ENCODE measurements around the gene ZNF414. TPM values are rescaled to one million over a fixed set of nuclear protein-coding genes. Genes with fewer than 3 reads are reported as not detected.

ZNF414 gene
- total RNA-seq, 1 donor from 2014 or later = 32.6 TPM

- intact Hi-C loops (cut with micrococcal nuclease) = no loop called here
Measured at GRCh38 chr19:8468761-8469373, 45.1 kb downstream of the ZNF414 start.

GRCh38 chr19:8468124-8468523, 45.8 kb downstream of the ZNF414 start:
- intact Hi-C loops (cut with micrococcal nuclease) = no loop called here

- intact Hi-C loops (cut with micrococcal nuclease) = no loop called here
Measured at GRCh38 chr19:8466018-8466417, 47.9 kb downstream of the ZNF414 start.

GRCh38 chr19:8463365-8463764, 50.6 kb downstream of the ZNF414 start:
- intact Hi-C loops (cut with micrococcal nuclease) = no loop called here

GRCh38 chr19:8462571-8462970, 51.4 kb downstream of the ZNF414 start:
- intact Hi-C loops (cut with micrococcal nuclease) = no loop called here

GRCh38 chr19:8461891-8462290, 52.1 kb downstream of the ZNF414 start:
- intact Hi-C loops (cut with micrococcal nuclease) = no loop called here

GRCh38 chr19:8461376-8461775, 52.6 kb downstream of the ZNF414 start:
- intact Hi-C loops (cut with micrococcal nuclease) = no loop called here

- intact Hi-C loops (cut with micrococcal nuclease) = no loop called here
Measured at GRCh38 chr19:8460516-8461298, 53.3 kb downstream of the ZNF414 start.

Other genes starting within 250 kb of the ZNF414 start
- 54.9 and 55.9 TPM in 2 replicates for gene CD320, start 205.8 kb downstream of the ZNF414 start, total RNA-seq
- gene NDUFA7, start 192.8 kb downstream of the ZNF414 start, total RNA-seq = 45.6 and 46.6 TPM in 2 replicates
- 1,918 and 1,996 TPM in 2 replicates for gene RPS28, start 192.7 kb downstream of the ZNF414 start, total RNA-seq
- gene KANK3, start 170.9 kb downstream of the ZNF414 start, total RNA-seq = 1.1 and 1.5 TPM in 2 replicates
- gene ANGPTL4, start 150.0 kb downstream of the ZNF414 start, total RNA-seq = 0.68 and 0.74 TPM in 2 replicates
- 93.7 and 102 TPM in 2 replicates for gene RAB11B, start 123.8 kb downstream of the ZNF414 start, total RNA-seq
- gene MARCHF2, start 100.9 kb downstream of the ZNF414 start, total RNA-seq = 19.0 and 23.9 TPM in 2 replicates
- 280 and 289 TPM in 2 replicates for gene HNRNPM, start 69.2 kb downstream of the ZNF414 start, total RNA-seq
- gene PRAM1, start 11.5 kb downstream of the ZNF414 start, total RNA-seq = 1.2 and 1.7 TPM in 2 replicates
- gene MYO1F, start 63.3 kb upstream of the ZNF414 start, total RNA-seq = 436 and 438 TPM in 2 replicates
- 9.9 and 10.1 TPM in 2 replicates for gene ADAMTS10, start 96.5 kb upstream of the ZNF414 start, total RNA-seq
- gene NFILZ, start 116.5 kb upstream of the ZNF414 start, total RNA-seq = not detected in 2 replicates
- not detected in 2 replicates for gene ACTL9, start 184.6 kb upstream of the ZNF414 start, total RNA-seq
- gene OR2Z1, start 207.5 kb upstream of the ZNF414 start, total RNA-seq = 0.12 TPM in 1 of 2 replicates, not detected in the other

All from T-helper 1 cell treated with Interleukin-12 subunit alpha and Interleukin-12 subunit beta and Interleukin-4 antibody, amounts not matched to agents 30 ng/mL and 1 ng/mL, for 36 hours (primary cell).